AG10803 (cell line): Measurements from ENCODE around the gene NT5C.
"Not testable (repeated sequence)": the region's sequence is repeated elsewhere in the genome, so short reads cannot be mapped to it uniquely, and the experiment has no call there.

ENCODE experiments used
- DNase-seq: peaks from one replicate; pipeline ENCODE4 v3.0.0; 2010; ENCODE audit warnings: low read depth
- H3K4me3 ChIP-seq: 2 replicates; pipeline ENCODE4 v1.5.1; 2011; ENCODE audit warnings: mild to moderate bottlenecking, low read length, control low read depth
- TF ChIP-seq, protein P1 (sequence below): conservative IDR thresholded peaks from 2 replicates; pipeline ENCODE4 v1.5.1; 2011; ENCODE audit warnings: mild to moderate bottlenecking, low read length, control low read depth, inconsistent platforms

NT5C gene

DNA sequence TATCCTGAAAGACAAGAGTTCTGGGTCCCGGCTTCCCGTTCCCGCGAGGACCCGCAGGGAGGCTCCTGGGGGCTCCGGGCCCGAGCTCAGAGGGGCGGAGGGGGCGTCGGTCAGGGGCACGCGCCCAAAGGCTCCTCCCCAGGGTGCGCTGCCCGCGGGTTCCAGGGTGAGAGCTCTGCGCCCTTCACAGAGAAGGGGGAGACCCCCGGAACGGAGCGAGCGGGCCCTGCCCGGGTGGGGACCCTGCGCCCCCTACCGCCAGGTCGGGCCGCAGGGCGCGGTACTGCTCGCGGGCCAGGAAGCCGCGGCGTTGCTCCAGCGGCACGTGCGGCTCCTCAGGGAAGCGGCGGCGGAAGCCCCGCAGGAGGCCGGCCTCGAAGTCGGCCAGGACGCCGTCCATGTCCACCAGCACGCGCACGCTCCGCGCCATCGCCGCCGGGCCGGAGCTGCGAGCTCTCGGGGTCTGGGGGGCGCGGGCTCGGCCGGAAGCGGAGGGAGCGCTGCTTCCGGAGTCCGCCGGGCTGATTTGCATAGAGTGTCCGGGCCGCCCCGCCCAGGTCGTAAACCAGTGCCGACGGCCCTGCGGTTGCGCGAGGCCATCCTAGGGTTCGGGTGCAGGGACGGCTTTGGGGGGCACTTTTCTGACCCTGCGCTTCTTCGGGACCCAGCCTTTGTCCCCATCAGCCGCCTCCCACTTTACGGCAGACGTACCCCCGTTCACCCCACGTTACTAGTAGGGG lies at the start of gene NT5C:
Gene NT5C (minus strand): TSS at position 465 of the 740 bp plus-strand sequence. CDS start 35 bp downstream, at position 430.
- TF ChIP-seq, protein P1, sequence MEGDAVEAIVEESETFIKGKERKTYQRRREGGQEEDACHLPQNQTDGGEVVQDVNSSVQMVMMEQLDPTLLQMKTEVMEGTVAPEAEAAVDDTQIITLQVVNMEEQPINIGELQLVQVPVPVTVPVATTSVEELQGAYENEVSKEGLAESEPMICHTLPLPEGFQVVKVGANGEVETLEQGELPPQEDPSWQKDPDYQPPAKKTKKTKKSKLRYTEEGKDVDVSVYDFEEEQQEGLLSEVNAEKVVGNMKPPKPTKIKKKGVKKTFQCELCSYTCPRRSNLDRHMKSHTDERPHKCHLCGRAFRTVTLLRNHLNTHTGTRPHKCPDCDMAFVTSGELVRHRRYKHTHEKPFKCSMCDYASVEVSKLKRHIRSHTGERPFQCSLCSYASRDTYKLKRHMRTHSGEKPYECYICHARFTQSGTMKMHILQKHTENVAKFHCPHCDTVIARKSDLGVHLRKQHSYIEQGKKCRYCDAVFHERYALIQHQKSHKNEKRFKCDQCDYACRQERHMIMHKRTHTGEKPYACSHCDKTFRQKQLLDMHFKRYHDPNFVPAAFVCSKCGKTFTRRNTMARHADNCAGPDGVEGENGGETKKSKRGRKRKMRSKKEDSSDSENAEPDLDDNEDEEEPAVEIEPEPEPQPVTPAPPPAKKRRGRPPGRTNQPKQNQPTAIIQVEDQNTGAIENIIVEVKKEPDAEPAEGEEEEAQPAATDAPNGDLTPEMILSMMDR: peak; percentile 47
- peak; percentile 78 for DNase-seq
- peak within 1 kb of the TSS; percentile 73 for H3K4me3 ChIP-seq

DNA sequence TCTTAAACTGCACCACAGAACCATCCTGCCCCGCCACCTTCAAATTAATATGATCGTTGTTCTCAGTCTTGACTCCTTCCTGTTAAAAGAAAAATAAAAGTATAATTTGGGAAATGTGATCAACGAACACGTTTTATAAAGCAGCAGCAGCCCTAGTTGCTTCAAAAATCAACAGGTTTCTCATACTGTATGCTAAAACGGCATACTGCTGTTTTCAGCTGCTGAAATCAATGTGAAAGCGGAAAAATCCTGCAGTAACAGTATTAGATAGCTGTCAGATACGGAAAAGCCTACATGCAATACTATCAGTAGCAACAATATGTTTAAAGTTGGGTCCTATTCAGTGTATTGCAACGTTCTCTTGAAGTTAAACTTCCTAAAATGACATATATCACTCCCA lies 49.6 kb upstream of the NT5C start:
- TF ChIP-seq, protein P1: no peak
- DNase-seq: no peak
- peak overlapping the region; percentile 93 for H3K4me3 ChIP-seq

DNA sequence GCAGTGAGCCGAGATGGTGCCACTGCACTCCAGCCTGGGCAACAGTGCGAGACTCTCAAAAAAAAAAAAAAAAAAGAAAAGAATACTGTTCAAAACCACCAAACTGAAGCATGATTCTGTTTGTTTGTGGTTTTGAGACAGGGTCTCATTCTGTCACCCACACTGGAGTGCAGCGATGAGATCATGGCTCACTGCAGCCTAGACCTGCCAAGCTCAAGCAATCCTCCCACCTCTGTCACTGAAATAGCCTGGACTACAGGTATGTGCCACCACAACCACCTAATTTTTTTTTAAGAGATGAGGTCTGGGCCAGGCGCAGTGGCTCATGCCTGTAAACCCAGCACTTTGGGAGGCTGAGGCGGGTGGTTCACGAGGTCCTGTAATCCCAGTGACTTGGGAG lies 46.9 kb upstream of the NT5C start:
- TF ChIP-seq, protein P1: no peak
- no peak for DNase-seq
- H3K4me3 ChIP-seq: no peak overlapping the region

DNA sequence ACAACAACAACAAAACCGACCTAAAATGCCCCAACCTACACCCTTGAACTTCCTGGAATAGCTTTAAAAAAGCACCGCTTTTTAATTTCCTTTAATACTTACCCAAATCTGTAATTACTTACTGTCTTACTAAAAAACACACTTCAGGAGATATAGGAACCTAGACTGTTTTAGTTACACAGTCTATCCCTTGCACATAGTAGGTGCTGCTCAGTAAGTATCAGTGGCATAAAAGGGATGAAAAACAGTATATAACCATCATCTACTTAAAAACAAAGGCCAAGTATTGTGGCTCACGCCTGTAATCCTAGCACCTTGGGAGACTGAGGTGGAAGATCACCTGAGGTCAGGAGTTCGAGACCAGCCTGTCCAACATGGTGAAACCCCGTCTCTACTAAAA lies 45.1 kb upstream of the NT5C start:
- no peak for DNase-seq
- TF ChIP-seq, protein P1: no peak
- no peak overlapping the region for H3K4me3 ChIP-seq

DNA sequence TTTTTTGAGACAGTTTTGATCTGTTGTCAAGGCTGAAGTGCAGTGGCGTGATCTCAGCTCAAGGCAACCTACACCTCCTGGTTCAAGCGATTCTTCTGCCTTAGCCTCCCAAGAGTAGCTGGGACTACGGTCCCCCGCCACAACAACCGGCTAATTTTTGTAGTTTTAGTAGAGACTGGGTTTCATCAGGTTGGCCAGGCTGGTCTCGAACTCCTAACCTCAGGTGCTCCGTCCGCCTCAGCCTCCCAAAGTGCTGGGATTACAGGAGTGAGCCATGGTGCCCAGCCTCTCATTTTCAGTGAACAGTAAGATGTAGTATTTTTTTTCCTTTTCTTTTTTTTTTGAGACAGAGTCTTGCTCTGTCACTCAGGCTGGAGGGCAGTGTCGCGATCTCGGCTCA lies 43.5 kb upstream of the NT5C start:
- TF ChIP-seq, protein P1: no peak
- no peak for DNase-seq
- no peak overlapping the region for H3K4me3 ChIP-seq

DNA sequence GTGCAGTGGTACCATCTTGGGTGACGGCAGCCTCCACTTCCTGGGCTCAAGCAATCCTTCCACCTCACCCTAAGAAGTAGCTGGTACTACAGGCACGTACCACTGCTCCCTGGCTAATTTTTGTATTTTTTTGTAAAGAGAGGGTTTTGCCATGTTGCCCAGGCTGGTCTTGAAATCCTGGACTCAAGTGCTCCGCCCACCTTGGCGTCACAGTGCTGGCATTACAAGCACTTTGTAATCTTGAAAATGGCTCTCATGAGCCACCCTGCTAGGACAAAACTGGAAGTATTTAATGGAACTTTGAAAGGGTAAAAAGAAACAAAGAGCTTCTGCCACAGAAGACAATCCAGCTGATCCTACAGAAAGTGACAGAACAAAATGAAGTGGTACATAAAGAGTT lies 42.0 kb upstream of the NT5C start:
- H3K4me3 ChIP-seq: no peak overlapping the region
- TF ChIP-seq, protein P1: no peak
- no peak for DNase-seq

DNA sequence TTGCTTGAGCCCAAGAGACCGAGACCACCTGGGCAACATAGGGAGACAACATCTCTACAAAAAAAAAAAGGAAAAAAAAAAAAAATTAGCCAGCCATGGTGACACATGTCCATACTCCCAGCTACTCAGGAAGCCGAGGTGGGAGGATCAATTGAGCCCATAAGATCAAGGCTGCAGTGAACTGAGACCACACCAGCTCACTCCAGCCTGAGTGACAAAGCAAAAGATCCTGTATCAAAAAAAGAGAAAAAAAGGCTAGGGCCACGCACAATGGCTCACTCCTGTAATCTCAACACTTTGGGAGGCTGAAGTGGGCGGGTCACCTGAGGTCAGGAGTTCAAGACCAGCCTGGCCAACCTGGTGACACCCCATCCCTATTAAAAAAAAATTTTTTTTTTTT lies 37.5 kb upstream of the NT5C start:
- TF ChIP-seq, protein P1: no peak
- no peak for DNase-seq
- H3K4me3 ChIP-seq: no peak overlapping the region

DNA sequence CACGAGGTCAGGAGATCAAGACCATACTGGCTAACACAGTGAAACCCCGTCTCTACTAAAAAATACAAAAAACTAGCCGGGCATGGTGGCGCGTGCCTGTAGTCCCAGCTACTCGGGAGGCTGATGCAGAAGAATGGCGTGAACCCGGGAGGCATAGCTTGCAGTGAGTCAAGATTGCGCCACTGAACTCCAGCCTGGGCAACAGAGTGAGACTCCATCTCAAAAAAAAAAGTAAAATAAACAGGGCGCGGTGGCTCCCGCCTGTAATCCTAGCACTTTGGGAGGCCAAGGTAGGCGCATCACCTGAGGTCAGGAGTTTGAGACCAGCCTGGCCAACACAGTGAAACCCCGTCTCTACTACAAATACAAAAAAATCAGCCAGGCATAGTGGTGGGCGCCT lies 33.1 kb upstream of the NT5C start:
- H3K4me3 ChIP-seq, DNase-seq: not testable (repeated sequence)
